Measurements from ENCODE around the gene EPB42. TPM values are rescaled to one million over a fixed set of nuclear protein-coding genes. Genes with fewer than 3 reads are reported as not detected.

Gene EPB42
- total RNA-seq, 2 donors from 2014 or later, result not detected

DNA sequence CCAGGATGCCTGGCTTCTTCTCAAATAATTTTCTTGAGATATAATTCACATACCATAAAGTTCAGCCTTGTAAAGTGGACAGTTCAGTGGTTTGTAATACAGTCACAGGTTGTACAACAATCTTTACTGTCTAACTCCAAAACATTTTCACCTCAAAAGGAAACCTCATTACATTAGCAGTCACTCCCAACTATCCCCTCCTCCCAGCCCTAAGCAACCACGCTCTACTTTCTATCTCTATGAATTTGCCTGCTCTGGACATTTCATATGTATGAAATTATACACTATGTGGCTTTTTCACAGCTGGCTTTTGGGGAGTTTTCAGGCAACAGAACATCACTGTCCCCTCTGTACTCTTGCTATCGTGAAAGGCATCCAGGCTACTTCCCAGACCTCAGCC is 28.4 kb upstream of the EPB42 start:
- intact Hi-C loops (cut with DNase I), result no loop called here
- Histone ChIP-seq H3K4me3 (no peak overlapping the region), H3K9ac (ENCODE audit: low read depth in 2 of 2, low read length in 2 of 2) (no peak overlapping the region), H3K9me3 (no peaks in the 10 kb centered on the region), H3K4me1 (no peaks in the 10 kb centered on the region), H3K27ac (no peak overlapping the region), H3K27me3 (no peaks in the 10 kb centered on the region), H3K36me3 (no peaks in the 10 kb centered on the region)
- DNase-seq, result no peak
- no peak for TF ChIP-seq CTCF (IDR thresholded peaks at IDR 0.05)

DNA sequence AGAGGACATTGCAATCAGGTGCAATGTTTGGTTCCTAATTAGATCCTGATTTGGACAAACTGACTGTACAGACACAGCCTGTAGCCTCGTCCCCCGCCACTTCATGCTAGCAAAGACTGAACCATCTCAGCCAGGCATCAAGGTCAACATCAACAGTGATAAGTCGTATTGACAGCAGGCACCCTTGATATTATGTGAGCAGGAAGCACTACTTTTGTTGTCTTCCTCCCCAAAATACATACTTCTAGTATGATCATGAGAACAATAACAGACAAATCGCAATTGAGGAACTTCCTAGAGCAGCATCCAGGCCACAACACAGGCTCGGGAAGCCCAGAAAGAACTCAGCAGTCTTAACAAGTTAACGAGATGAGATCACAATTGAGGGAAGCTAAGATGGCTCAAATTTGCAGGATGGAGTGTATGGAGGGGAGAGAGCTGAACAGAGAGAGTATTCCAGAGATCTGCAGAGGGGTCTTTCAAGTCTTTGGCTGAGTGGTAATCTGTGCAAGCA is 25.5 kb upstream of the EPB42 start:
- DNase-seq, result no peak
- intact Hi-C loops (cut with DNase I), result no loop called here
- no peaks in the 10 kb centered on the region for H3K36me3 ChIP-seq
- H3K27me3 ChIP-seq, result no peaks in the 10 kb centered on the region
- H3K27ac ChIP-seq, result no peak overlapping the region
- TF ChIP-seq CTCF (IDR thresholded peaks at IDR 0.05), result no peak
- no peaks in the 10 kb centered on the region for H3K4me1 ChIP-seq
- no peak overlapping the region for H3K4me3 ChIP-seq
- no peaks in the 10 kb centered on the region for H3K9me3 ChIP-seq
- no peak overlapping the region for H3K9ac ChIP-seq (ENCODE audit: low read depth in 2 of 2, low read length in 2 of 2)

DNA sequence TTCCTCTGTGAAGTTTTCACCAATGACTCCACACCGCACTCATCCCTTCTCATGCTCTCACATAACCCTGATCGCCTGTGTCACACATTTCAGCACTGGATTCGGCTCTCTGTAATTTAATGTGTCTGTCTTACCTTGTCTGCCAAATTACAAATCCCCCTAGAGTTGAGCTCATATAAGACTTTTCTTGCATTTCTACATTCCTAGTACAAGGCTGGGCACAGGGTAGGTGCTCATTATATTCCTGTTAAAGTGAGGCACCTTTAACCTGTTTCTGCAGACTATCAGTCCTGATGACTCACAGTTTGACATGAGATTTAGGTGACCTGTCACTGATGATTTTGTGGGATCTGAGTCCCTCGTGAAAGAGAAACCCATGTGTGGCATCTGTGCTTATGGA is 23.3 kb upstream of the EPB42 start:
- H3K27ac ChIP-seq, result no peak overlapping the region
- no peaks in the 10 kb centered on the region for H3K36me3 ChIP-seq
- intact Hi-C loops (cut with DNase I), result no loop called here

GRCh38 chr15:43243020-43243645 is 22.3 kb upstream of the EPB42 start:
- Histone ChIP-seq H3K27me3 (no peaks in the 10 kb centered on the region), H3K4me3 (no peak overlapping the region), H3K9ac (ENCODE audit: low read depth in 2 of 2, low read length in 2 of 2) (no peak overlapping the region), H3K4me1 (no peaks in the 10 kb centered on the region), H3K9me3 (no peaks in the 10 kb centered on the region), H3K27ac (no peak overlapping the region), H3K36me3 (no peaks in the 10 kb centered on the region)
- no peak for DNase-seq
- intact Hi-C loops (cut with DNase I), result no loop called here
- TF ChIP-seq CTCF (IDR thresholded peaks at IDR 0.05), result no peak

More for the DNA sequence above, 23.3 kb upstream of the EPB42 start:
- no peak overlapping the region for H3K4me3 ChIP-seq
- TF ChIP-seq CTCF (IDR thresholded peaks at IDR 0.05), result no peak
- no peaks in the 10 kb centered on the region for H3K9me3 ChIP-seq
- no peak overlapping the region for H3K9ac ChIP-seq (ENCODE audit: low read depth in 2 of 2, low read length in 2 of 2)
- no peaks in the 10 kb centered on the region for H3K27me3 ChIP-seq
- no peaks in the 10 kb centered on the region for H3K4me1 ChIP-seq
- no peak for DNase-seq

GRCh38 chr15:43242616-43243015 is 21.8 kb upstream of the EPB42 start:
- H3K9ac ChIP-seq (ENCODE audit: low read depth in 2 of 2, low read length in 2 of 2), result no peak overlapping the region
- no peaks in the 10 kb centered on the region for H3K27me3 ChIP-seq
- no peaks in the 10 kb centered on the region for H3K36me3 ChIP-seq
- H3K4me3 ChIP-seq, result no peak overlapping the region
- intact Hi-C loops (cut with DNase I), result no loop called here
- no peak for TF ChIP-seq CTCF (IDR thresholded peaks at IDR 0.05)
- no peaks in the 10 kb centered on the region for H3K9me3 ChIP-seq
- H3K27ac ChIP-seq, result no peak overlapping the region
- H3K4me1 ChIP-seq, result no peaks in the 10 kb centered on the region
- no peak for DNase-seq

Measured in colonic mucosa (tissue), 4 donors.